EL (cell line): ENCODE measurements around the gene FAM184B.
A peak's percentile ranks its signal among the peaks of the same experiment; 100 is the strongest.

Source experiments
- DNase-seq: peaks from one replicate; pipeline ENCODE4 v3.0.0-alpha.2; 2016

Gene FAM184B

DNA sequence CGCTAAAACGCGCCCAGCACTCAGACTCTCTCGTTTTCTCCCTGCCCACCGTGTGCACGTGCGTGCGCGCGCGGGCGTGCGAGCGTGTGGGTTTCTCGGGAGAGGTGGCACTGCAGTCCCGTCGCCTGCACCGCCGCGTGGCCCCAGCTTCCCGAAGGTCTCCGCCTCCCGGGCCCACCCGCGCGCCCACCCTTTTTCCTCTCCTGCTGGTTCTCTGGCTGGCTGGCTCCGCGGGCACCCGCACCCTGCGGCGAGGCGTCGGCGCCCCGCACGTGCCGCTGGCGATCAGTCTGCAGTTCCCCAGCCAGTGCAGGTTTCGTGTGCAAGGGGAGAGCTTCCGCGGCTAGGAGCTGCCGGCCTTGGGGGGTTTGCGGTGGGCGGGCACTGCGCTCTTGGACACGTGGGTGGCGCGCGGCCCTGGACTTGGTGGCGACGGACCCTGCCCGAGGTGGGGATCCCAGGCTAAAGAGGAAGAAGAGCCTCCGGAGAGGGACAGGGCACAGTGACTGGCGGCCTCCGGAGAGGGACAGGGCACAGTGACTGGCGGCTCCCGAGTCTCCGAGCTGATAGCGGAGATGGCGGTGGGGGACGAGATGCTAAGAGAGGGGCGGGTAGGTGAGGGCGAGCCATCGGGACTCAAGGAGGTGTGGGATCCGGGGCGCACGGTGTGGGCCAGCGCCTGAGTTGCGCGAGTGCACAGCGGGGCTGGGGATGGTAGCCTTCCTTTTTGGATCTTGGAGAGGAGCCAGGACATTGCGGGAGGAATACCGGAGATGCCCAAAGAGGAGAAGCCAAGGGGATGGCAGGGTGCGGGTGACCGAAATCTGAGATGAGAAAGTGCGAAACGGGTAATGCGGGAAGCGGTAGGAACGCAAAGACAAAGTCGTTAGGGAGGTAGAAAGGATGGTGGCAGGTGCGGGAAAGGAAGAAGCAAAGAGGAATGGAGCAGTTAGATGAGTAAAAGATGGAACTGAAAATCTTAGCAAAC lies at the start of gene FAM184B:
Gene FAM184B (minus strand): TSS at position 322 of the 988 bp plus-strand sequence. CDS start 322 bp downstream, outside the sequence.
- DNase-seq: peak; percentile 20

DNA sequence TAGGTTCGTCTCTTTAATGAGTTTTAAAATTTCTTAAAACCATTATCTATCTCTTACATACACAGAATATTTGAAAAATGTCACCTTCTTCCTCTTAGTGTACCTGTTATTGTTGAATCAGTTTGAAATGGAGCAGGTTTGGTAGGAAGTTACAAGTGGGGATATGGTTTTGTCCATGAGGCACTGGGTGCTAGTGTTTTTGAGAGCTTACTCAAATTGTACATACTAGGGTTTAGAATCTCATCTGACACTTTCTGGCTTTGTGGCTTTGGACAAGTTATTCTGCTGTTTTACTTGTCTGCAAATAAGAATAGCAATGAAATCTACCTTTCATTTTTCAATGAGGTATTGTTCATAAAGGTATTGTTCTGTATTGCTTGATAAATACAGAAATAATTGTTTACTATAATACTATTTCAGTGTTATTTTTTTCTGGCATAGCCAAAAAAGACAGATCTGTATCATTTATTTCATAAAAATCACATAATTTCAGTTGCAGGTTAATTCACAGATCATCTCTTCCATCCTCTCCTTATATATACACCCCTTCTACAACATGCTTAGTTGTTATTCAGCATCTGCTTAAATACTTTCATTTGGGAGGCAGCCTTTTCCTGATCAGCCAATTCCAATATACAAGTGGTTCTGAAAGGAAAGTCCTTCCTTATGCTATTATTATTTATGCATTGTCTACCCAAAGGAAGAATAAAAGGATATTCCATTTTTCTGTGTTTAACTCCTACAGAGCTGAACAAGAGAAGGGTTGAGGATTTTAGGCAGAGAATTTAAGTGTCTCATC lies 42.6 kb upstream of the FAM184B start:
- DNase-seq: no peak

DNA sequence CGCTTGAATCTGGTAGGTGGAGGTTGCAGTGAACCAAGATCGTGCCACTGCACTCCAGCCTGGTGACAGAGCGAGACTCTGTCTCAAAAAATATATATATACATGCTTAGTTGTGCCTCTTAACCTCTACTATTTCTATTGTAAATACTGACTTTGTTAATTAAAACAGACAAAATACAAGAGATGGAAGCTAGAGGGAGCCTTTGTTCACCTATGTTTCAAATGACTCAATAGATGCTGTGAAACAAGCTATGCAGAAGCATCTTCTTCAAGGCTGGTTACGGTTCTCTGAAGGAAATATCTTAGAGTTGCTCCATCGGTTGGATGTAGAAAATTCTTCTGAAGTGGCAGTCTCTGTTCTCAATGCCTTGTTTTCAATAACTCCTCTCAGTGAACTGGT lies 35.6 kb upstream of the FAM184B start:
- DNase-seq: peak; percentile 56

DNA sequence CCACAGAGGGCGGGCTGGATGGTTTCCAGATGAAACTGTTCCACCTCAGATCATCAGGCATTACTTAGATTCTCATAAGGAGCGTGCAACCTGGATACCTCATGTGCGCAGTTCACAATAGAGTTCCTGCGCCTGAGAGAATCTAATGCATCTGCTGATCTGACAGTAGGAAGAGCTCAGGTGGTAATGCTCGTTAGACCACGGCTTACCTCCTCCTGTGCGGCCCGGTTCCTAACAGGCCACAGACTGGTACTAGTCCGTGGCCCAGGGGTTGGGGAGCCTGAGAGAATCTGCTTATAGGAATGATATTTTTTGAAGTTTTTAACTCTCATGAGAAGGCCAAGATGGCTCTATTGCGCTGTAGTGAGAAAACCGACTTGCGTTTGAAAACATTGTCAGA lies 34.7 kb upstream of the FAM184B start:
- no peak for DNase-seq

DNA sequence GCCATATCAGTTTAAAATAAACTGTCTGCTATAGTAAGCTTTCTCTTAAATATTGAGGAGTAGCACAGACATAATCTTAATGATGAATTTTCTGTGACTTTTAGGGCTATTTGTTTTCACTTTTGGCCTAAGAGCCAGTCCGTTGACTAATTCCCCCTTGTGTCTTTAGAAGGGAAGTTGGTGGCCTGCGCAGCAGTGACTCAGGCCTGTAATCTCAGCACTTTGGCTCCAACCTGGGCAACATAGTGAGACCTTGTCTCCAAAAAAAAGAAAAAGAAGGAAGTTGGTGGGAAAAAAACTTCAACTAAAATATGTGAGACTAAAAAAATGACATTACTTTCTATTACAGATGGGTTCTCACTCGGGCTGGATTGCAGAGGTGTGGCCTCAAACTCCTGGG lies 32.7 kb upstream of the FAM184B start:
- DNase-seq: peak; percentile 65

DNA sequence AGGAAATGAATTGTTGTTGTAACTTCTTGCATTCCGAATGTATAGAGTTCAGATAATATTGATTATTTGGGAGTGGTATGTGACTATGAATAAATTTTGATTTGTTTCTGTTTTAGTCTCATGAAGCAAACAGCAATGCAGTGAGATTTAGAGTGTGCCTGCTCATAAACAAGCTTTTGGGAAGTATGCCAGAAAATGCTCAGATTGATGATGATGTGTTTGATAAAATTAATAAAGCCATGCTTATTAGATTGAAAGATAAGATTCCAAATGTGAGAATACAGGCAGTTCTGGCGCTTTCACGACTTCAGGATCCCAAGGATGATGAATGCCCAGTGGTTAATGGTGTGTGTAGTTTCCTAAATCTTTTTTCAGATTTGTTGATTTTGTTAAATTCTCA lies 31.4 kb upstream of the FAM184B start:
- no peak for DNase-seq

DNA sequence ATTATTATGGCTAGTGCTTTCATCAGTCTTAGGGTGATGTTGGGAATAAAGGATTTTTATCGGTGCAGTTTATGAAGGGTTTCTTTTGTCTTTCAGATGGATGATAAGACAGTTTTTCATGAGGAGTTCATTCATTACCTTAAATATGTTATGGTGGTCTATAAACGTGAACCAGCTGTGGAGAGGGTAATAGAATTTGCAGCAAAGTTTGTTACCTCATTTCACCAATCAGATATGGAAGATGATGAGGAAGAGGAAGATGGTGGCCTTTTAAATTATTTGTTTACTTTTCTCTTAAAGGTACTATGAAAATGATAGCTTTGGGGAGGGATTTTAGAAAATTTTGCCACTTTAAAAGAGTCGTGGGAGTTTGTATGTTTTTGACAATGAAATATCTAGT lies 30.7 kb upstream of the FAM184B start:
- no peak for DNase-seq

DNA sequence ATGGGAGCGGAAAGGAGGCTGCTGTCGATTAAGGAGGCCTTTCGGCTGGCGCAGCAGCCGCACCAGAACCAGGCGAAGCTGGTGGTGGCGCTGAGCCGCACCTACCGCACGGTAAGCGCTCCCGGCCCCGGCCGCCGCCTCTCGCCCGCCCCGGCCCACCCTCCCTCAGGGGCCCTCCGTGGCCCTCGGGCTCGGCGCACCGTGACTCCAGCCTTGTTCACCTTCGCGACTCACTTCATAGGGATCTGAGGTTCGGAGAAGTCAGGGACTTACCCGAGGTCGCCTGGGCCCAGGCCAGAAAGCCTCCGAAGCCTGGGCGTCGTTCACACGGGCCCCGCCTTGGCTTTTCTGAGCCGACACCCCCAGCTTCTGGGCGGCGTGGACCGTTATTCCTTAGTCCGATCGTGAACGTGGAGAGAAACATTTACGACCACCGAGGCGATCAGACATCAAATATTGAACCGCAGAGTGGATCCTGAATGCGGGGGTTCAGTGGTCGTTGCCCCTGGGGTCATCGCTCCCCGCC lies 29.7 kb upstream of the FAM184B start:
- no peak for DNase-seq

DNA sequence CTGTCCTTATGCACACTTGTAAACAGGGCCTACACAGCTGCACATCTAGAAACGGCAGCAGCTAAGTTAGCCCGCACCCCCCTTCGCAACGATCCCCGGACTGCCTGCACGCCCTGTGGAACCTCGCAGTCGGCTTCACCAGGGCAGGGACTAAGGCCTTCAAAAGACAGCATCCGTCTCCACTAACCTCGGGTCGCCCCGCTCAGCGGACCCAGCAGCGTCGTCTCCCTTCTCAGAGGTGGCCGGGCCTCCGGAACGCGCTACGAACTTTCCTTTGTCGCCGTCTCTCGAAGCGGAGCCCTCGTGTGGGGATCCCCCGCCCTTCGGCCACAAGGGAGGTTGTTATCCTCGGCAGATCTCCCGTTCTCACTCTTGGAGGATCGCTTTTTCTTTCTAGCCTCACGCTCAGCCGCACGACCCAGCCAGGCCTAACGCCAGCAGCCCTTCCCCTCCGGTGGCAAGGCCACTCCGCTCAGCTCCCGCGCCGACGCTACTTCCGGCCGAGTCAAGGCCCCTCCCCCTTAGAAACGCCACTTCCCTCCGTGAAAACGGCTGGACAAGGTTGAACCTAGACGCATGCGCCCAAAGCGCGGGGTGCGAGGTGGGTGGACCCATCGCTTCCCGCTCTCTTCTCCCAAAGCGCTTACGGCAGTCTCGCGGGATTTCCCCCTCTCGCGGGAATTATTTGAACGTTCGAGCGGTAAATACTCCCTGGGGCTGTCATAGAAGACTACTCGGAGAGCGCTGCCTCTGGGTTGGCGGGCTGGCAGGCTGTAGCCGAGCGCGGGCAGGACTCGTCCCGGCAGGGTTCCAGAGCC lies 29.0 kb upstream of the FAM184B start, which contains the start of the genes DCAF16 and NCAPG:
Gene DCAF16 (minus strand): TSS at position 498 of the 818 bp plus-strand sequence. CDS start 6,616 bp downstream, outside the sequence.
Gene NCAPG (plus strand): TSS at position 720 of the 818 bp plus-strand sequence. CDS start 99 bp downstream, outside the sequence.
- DNase-seq: peak; percentile 99

DNA sequence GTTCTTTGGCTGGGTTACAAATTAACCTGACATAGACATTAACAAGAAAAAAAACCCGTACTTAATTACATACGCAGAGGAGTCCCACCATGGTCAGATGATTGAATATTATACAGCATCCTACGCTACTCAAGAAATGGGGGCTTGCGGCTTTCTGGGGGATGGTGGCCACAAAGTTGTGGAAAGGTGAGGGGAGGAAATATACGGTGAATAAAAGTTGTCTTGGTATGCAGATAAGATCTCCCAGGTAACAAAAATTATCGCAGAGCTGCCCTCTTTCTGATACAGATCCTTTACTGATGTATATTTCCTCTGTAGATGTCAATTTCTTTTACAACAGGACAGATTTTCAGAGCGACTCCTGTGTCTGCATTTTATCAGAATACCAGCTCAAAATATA lies 28.2 kb upstream of the FAM184B start:
- DNase-seq: no peak

DNA sequence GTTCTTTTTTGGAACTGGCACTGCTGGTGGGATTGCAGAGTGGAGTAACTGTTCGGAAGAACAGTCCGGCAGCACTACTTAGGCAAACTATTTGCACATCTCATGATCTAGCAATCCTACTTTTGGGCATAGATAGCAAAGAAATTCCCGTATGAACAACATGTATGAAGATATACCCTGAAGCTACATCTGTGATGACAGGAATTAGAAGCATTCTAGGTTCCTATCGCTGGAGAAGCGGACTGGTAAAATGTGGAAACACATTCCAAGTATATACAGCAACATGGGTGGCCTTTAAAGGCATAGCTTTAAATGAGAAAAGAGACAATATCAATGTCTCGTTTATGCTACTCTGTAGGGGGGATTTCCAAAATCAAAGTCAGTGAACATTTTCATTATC lies 26.0 kb upstream of the FAM184B start:
- peak; percentile 34 for DNase-seq

DNA sequence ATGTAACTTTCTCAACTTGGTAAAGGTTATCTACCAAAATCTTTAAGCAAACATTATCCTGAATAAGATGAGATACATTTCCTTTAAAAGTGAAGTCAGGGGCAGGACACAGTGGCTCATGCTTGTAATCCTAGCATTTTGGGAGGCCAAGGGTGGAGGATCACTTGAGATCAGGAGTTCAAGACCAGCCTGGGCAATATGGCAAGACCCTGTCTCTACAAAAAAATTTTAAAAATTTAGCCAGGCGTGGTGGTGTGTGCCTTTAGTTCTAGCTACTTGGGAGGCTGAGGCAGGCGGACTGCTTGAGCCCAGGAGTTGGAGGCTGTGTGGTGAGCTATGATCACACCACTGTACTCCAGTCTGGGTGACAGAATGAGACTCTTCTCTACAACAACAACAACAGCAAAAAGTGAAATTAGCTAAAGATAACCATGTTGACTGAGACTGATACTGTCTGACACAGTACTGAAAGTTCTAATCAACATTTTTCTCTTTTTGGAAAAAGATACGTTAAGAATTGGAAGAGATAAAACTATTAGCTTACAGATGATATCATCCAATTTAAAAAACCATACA lies 24.2 kb upstream of the FAM184B start:
- DNase-seq: no peak

DNA sequence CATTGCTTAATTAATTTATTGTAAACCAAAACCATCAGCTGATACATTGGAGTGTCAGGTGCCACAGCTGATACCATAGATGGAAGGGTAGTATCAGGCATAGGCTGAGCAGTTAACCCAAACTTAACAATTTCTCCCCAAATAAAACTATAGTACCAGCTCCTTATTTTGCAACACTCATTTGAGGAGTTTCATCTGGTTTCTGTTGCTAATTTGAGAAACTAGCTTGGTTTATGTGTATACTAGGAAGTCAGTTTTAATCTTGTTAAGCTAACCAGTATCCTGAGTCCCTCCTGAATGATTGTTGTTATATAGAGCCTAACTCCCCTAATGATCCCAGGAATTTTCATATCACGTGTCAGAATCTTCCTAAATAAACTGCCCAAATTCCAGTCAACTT lies 16.4 kb upstream of the FAM184B start:
- no peak for DNase-seq

DNA sequence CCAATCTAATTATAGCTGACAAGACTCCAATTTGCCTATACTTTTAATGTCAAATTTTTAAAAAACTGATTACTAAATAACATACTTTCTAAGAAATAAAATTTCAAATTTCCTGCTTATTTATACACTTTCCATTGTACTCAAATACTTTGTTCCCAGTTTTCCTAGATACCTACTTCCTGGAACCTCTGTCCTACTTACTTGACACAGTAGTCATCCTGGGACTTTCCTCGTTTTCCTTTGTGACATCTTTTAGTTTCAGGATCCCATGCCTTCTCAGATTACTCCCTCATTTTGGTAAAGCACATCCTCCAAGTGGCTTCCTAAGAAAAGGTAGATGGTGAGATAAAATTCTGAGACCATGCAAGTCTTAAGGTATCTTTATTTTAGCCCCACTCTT lies 13.3 kb upstream of the FAM184B start:
- no peak for DNase-seq

DNA sequence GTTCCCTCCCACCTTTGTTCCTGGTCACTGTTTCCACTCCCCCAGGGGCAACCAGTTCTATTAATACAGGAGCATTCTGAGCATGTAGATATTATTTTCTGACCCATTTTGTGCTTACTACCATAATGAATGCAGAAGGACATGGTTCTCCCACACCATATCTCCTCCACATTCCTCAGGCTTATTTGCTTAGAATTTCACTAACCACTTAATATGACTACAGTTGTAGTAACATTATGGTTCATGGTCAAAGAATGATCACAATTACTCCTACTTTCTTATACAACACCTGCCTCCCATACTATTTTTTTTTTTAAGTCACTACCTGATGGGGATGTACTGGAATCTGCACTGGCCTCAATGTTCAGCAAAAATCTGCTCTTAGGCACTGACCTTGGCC lies 7.5 kb upstream of the FAM184B start:
- no peak for DNase-seq

DNA sequence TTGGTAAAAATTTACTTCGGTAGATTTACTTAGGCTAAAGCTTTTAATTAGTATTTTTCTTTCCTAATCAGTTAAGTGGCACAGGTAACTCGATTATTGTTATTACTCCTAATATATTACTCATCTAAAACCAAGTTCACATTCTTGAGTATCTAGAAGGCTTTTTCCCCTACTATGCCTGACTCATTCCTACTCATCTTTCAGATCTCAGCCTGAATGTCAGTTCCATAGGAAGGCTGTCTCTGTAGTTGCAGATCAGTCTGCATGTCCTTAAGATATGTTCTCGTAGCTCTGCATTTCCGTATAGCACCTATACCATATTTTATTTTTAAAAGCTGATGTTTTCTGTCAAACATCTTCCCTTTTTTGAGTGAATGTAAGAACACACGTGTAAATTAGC lies 5.9 kb upstream of the FAM184B start:
- DNase-seq: peak; percentile 53

DNA sequence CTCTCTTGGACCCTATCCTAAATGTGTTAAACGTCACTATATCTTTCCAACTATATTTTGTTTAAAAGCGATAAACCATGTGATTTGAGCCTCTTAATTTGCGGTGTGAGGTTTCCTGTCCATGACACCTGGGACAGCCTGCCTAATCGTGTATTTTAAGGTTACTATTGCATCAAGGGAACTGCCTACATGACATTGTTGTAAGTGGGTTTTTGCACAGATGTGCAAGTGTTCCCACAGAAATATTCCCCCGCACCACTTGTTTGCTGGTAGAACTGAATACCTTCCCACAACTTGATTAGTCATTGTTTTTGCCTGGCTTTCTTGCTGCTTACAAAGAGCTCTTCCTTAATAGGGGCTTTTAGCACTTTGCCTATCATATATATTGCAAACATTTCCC lies 5.1 kb upstream of the FAM184B start:
- no peak for DNase-seq

DNA sequence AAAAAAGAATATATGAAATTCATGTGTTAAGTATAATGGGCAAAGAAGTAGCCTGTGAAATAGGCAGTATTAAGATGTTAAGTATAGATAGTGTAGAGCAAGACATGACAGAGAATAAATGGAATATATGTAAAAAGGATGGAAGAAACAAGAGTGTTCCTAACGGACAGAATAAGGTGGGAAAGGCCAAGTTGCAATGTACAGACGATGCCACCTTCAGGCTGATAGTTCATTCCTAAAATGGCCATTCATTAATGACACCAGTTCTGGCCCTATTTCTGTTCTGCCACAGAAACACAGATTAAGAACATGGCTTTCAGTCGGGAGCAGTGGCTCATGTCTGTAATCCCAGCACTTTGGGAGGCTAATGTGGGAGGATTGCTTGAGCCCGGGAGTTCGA lies 4.4 kb upstream of the FAM184B start:
- no peak for DNase-seq

DNA sequence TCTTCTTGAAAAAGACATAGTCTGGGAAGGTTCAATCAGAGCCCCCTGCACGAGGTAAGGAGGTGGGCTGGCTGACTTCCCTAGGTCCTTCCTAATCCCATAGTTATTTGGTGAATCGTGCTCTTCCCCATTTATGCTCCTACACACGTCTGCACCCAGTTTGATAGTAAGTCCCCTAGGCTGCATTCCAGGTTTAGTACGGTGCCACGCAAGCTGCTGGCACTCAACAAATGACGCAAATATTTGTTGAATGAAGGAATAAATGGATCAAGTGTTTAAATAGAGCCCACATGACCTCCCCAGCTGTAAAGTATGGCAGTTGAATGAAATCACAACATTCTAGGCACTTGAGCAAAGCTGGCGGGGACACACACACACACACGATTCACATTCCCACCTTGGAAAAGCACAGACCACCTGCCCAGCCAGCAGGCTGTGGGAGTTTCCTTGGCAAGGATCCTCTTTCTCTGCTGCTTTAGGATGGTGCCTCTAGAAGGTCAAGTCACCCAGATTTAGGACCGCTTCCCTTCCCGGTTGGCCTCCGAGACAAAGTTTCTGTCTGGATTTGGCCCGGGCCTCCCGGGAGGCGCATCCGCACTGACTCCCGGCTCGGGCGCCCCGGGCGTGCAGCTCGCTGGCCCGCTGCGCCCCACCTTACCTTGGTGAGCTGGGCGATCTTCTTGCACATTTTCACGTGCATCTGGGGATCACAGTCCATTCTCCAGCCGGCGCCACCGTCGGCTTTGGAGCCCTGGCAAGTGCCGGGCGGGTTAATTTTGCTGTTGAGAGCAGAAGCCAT lies 721 bp downstream of the FAM184B start:
- peak; percentile 64 for DNase-seq

DNA sequence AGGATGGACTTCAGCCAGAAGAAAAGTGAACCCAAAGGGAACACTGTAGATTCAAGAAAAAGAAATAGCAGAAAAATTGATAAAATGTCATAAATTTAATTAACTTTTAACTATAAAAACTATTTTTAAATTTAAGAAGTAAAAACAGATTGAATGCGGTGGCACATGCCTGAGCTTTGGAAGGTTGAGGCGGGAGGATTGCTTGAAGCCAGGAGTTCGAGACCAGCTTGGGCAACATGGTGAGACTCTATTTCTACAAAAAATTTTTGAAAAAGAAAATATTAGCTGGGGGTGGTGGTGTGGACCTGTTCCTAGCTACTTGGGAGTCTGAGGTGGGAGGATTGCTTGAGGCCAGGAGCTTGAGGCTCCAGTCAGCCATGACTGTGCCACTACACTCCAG lies 3.0 kb downstream of the FAM184B start:
- DNase-seq: no peak

DNA sequence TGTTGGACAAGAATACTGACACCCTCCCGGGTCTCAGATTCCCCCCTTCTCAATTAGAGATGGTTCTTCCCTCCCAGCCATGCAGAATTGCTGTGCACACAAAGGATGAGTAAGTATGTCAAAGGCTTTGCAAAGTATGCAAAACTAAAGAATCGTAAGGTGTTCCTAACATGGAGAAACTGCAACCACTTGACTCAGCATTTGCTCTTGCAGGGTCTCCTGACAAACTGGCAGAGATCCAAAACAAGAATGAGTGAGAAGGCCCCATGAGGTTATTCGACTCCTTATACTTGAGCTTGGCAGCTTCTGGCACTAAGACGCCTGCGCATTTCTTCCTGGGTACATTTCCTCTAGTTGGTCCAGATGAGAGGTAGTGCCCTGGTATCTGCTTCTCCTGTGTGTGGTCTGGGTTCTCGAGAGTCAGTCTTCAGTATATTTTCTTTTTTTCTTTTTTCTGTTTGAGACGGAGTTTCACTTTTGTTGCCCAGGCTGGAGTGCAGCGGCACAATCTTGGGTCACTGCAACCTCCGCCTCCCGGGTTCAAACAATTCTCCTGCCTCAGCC lies 8.2 kb downstream of the FAM184B start:
- no peak for DNase-seq
